Colonic mucosa (tissue), 4 donors: ENCODE data around the gene CCDC7. TPM values are rescaled to one million over a fixed set of nuclear protein-coding genes. Genes with fewer than 3 reads are reported as not detected.
"Not testable (repeated sequence)": the region's sequence is repeated elsewhere in the genome, so short reads cannot be mapped to it uniquely, and the experiment has no call there.

Source experiments
- DNase-seq: peaks from one replicate; pipeline ENCODE4 v3.0.0-alpha.2; 2020
- H3K27ac ChIP-seq: fragments of 200-600 bp; one replicate; pipeline ENCODE4 v1.8.0; 2021
- H3K27me3 ChIP-seq: fragments of 200-600 bp; one replicate; pipeline ENCODE4 v1.8.0; 2021
- H3K36me3 ChIP-seq: fragments of 200-600 bp; one replicate; pipeline ENCODE4 v1.8.0; 2021
- H3K4me1 ChIP-seq: fragments of 200-600 bp; one replicate; pipeline ENCODE4 v1.8.0; 2021; ENCODE audit warnings: mild to moderate bottlenecking
- H3K4me3 ChIP-seq: fragments of 200-600 bp; one replicate; pipeline ENCODE4 v1.8.0; 2021
- H3K9ac ChIP-seq, 2 donors: one replicate each; pipeline ENCODE4 v1.7.0; 2013; ENCODE audit warnings: control low read depth in 2 of 2, low read depth in 2 of 2, low read length in 2 of 2
- H3K9me3 ChIP-seq: fragments of 200-600 bp; one replicate; pipeline ENCODE4 v1.8.0; 2021
- CTCF ChIP-seq: fragments of 200-600 bp; IDR thresholded peaks from one replicate; pipeline ENCODE4 v1.8.0; 2022; ENCODE audit warnings: antibody characterized with exemption, mild to moderate bottlenecking
- intact Hi-C: fragments of 100-400 bp; cut with DNase I; formaldehyde crosslinking; loops from one replicate; pipeline ENCODE4 v1.14.1; 2022
- total RNA-seq, 2 donors: library from RNA; stranded (reverse); fragmentation: NEBNext Ultra II Directional in 1 of 2; extraction: Animal tissue kit (Norgen Biotek cat#: 25700) in 1 of 2; gene quantifications; one replicate each; pipeline ENCODE4 v1.2.1, GENCODE V29; 2021
- donor health status: healthy.
- donor health status: DM: no; HTN: no; CAD: no.
- donor health status: DM: no; HTN: no; CAD: no.

The CCDC7 gene
- total RNA-seq, result 1 to 10 TPM; 9.9 TPM

DNA sequence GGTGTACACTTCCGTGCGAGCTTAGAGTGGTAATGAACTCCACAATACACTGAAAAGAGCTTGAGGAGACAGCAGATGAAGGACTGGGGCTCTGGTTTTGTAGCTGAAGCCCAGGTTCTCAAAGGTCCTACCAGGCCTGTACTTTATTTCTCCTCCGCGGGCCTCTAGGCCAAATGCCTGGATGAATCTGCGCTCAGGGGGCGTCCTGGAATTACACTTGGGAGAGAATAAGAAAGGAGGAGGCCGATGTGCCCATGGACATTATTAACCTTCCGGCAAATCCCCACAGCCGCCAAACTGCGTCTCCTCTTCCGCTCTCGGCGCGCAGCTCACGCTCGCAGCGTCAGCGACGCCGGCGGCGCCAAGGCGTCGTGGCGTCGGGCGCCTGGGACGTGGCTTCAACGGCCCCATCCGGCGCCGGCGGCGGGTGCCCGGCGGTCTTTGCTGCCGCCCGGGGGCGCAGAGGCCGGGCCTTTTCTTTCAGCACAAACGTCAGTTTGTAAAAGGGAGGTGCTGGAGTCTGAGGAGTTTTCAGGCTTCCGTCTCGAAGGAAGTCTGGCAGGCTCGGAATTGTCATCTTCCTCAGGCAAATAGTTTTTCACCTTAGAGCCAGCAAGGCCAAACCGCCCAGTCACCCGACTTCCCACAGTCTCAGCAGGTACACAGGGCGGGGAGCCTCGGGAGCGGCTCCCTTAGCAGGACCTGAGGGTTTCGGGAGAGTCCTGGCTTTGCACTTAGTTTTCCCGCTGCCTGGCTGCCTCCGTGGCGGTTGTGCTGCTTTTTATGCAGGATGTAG, at the start of gene CCDC7:
CCDC7 (plus strand) TSS at position 401 of the 796 bp plus-strand sequence. CDS start 5,503 bp downstream, outside the sequence.
- Histone ChIP-seq H3K27me3 (no peaks in the 10 kb centered on the region), H3K4me1 (no peaks in the 10 kb centered on the region), H3K27ac (peak within 1 kb of the TSS; percentile 96), H3K36me3 (no peaks in the 10 kb centered on the region), H3K4me3 (peak within 1 kb of the TSS; percentile 54), H3K9me3 (no peaks in the 10 kb centered on the region), H3K9ac (peak within 1 kb of the TSS; percentile 93)
- TF ChIP-seq CTCF, result peak; percentile 46
- intact Hi-C loops, result loop anchor here (5.0 kb wide), 1 partner anchor 64 kb away; no protein-coding TSS in a partner anchor
- DNase-seq, result peak; percentile 85

- H3K4me1 ChIP-seq, H3K4me3 ChIP-seq, H3K9me3 ChIP-seq, intact Hi-C loops, DNase-seq, H3K9ac ChIP-seq, H3K36me3 ChIP-seq, H3K27ac ChIP-seq, H3K27me3 ChIP-seq: not testable (repeated sequence)
Observed at GRCh38 chr10:32397163-32397562, 48.8 kb upstream of the CCDC7 start.

- H3K9ac ChIP-seq, intact Hi-C loops, H3K36me3 ChIP-seq, H3K9me3 ChIP-seq, H3K27me3 ChIP-seq, DNase-seq, H3K4me1 ChIP-seq, H3K4me3 ChIP-seq, H3K27ac ChIP-seq: not testable (repeated sequence)
Observed at GRCh38 chr10:32399720-32400119, 46.2 kb upstream of the CCDC7 start.

GRCh38 chr10:32400961-32401360, 45.0 kb upstream of the CCDC7 start:
- H3K9ac ChIP-seq, result no peak overlapping the region
- intact Hi-C loops, result no loop called here
- no peaks in the 10 kb centered on the region for H3K27me3 ChIP-seq
- no peak for TF ChIP-seq CTCF
- H3K4me3 ChIP-seq, result no peak overlapping the region
- H3K4me1 ChIP-seq, result no peaks in the 10 kb centered on the region
- H3K9me3 ChIP-seq, result no peaks in the 10 kb centered on the region
- no peak overlapping the region for H3K27ac ChIP-seq
- DNase-seq, result no peak
- H3K36me3 ChIP-seq, result no peaks in the 10 kb centered on the region

DNA sequence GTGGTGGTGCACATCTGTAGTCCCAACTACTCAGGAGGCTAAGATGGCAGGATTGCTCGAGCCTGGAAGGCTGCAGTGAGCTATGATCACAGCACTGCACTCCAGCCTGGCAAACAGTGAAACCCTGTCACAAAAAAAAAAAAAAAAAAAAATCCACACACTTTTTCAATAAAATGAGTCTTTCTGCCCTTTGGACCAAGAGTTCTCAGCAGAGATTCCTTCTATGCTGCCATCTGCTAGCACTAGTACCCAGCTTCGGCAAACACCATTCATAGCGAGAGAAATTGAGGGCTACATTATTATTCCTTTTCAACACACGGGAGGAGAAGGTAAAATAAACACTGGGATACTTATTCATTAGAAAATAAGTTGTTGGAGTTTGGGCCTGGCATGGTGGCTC, 43.4 kb upstream of the CCDC7 start:
- Histone ChIP-seq H3K4me3 (no peak overlapping the region), H3K27ac (no peak overlapping the region), H3K4me1 (no peaks in the 10 kb centered on the region), H3K36me3 (no peaks in the 10 kb centered on the region), H3K9me3 (no peaks in the 10 kb centered on the region), H3K9ac (no peak overlapping the region), H3K27me3 (no peaks in the 10 kb centered on the region)
- DNase-seq, result no peak
- intact Hi-C loops, result no loop called here
- no peak for TF ChIP-seq CTCF

DNA sequence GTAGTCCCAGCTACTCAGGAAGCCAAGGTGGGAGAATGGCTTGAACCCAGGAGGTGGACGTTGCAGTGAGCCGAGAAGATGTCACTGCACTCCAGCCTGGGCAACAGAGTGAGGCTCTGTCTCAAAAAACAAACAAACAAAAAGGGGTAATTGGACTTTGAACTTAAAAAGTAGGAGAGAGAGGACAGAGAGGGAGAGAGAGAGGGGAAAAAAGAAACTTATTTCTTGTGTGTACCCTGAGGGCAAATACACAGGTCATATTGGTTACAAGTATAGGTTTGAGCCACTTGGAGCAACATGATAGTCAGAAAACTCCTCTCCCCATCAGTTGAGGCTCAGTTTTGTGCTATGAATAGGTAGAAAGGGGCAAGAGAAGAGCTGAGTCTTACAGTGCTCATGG, 42.8 kb upstream of the CCDC7 start:
- TF ChIP-seq CTCF, result no peak
- H3K9ac ChIP-seq, result no peak overlapping the region
- intact Hi-C loops, result no loop called here
- no peak for DNase-seq
- no peaks in the 10 kb centered on the region for H3K27me3 ChIP-seq
- H3K4me3 ChIP-seq, result no peak overlapping the region
- H3K4me1 ChIP-seq, result no peaks in the 10 kb centered on the region
- no peaks in the 10 kb centered on the region for H3K36me3 ChIP-seq
- H3K9me3 ChIP-seq, result no peaks in the 10 kb centered on the region
- no peak overlapping the region for H3K27ac ChIP-seq
